Measurements from ENCODE around the gene SLAMF9. TPM values are rescaled to one million over a fixed set of nuclear protein-coding genes. Genes with fewer than 3 reads are reported as not detected.
A peak's percentile ranks its signal among the peaks of the same experiment; 100 is the strongest.

The SLAMF9 gene
- total RNA-seq, 1 donor from 2014 or later, result not detected

DNA sequence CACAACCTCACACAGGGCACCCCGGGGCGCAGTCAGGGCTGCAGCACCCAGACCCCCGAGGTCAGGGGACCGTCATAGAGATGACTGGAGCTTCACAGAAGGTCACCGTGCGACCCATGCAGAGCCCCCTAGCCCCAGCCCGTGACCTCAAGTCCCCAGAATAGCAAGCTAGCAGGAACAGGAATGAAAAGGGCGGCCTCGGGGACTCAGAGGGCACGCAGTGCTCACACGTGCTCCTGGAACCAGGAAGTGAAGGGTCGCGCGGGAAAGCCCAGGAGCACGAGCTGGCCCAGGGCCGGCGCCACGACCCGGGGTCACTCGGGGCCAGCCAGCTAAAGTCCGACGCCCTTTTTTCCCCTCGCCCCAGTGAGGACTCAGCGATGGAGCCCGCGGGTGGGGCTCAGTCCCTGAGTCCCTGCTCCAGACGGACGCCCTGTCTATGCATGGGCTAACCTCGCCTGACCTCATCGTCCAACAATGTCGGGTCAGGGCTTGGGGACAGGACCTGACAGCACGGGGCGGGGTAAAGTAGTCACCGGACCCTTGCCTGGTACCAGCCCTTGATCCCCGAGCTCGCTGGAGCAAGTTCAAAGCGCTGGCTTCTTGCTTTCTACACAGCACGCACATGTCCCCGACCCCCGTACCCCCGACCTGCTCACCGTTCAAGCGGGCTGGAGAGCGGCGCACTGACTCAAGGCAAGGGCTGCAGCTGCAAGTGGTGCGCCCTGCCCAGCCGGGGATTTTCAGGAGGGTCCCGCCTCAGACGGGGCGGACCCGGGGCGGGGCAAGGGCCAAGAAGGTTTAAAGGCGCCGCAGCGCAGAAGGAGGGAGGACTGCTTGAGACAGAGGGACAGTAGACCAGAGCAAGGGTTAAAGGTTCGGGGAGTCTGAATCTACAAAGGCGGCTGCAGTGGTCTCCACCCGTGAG, 29.0 kb downstream of the SLAMF9 start, which contains the start of gene TAGLN2:
Gene TAGLN2, minus strand, starts transcription at position 717 of the 928 bp plus-strand sequence. CDS start 4,998 bp downstream, outside the sequence.
- peak within 1 kb of the TSS; percentile 98 for H3K27ac Mint-ChIP-seq
- H3K9me3 Mint-ChIP-seq, result no peaks in the 10 kb centered on the region
- DNase-seq (ENCODE audit: low spot score), result peak; percentile 86
- peaks cover 36% of the 10 kb centered on the region for H3K4me1 Mint-ChIP-seq (ENCODE audit: low read depth)
- H3K4me3 Mint-ChIP-seq (ENCODE audit: low read depth), result peak within 1 kb of the TSS; percentile 95
- no peaks in the 10 kb centered on the region for H3K27me3 Mint-ChIP-seq (ENCODE audit: low read depth)
- peaks cover 44% of the 10 kb centered on the region for H3K36me3 Mint-ChIP-seq (ENCODE audit: low read depth)
- intact Hi-C loops (cut with micrococcal nuclease), result loop anchor here (1.0 to 10.0 kb wide), 7 partner anchors 71 to 1108 kb away; partner anchors contain the start of genes AIM2, DCAF8 and IGSF8

DNA sequence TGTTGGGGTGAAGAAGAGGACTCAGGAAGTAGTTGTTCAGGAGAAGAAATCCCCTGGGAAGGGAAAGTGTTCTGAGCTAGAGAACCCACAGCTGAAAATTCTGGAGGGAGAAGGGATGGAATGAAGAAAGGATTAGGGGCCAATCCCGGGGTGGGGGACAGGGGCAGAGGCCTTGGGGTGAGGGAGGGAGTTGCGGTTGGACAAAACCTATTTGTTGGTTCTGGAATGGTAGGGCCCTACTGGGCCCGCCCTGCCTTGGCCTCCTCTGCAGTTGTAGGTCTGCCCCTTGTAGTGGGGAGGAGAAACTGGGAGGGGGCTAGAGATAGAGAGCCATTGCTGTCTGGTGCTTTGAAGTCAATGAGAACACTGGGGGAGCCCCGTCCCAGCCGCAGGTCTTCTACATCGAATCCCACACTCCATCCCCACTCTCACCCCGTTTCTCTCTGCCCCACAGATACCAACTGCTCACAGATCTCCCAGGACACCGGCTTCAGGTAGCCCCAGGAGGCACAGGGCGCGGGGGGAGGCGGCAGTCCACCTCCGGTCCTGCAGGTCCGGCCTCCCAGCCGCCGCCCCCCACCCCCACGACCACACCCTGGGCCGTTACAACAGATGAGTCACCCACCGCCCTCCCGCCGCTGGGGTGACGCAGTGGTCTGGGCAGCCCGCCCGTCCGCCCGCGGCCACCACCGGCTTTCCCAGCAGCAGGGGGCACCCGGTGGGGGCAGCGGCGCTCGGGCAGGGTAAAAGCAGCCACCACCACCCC, 29.8 kb downstream of the SLAMF9 start:
- intact Hi-C loops (cut with micrococcal nuclease), result loop anchor here (1.0 to 10.0 kb wide), 6 partner anchors 70 to 1107 kb away; partner anchors contain the start of genes AIM2 and DCAF8
- DNase-seq (ENCODE audit: low spot score), result peak; percentile 54
- Mint-ChIP-seq H3K27ac (peak overlapping the region; percentile 98), H3K36me3 (ENCODE audit: low read depth) (peaks cover 52% of the 10 kb centered on the region), H3K9me3 (no peaks in the 10 kb centered on the region), H3K4me3 (ENCODE audit: low read depth) (peak overlapping the region; percentile 95), H3K27me3 (ENCODE audit: low read depth) (no peaks in the 10 kb centered on the region), H3K4me1 (ENCODE audit: low read depth) (peaks cover 40% of the 10 kb centered on the region)

DNA sequence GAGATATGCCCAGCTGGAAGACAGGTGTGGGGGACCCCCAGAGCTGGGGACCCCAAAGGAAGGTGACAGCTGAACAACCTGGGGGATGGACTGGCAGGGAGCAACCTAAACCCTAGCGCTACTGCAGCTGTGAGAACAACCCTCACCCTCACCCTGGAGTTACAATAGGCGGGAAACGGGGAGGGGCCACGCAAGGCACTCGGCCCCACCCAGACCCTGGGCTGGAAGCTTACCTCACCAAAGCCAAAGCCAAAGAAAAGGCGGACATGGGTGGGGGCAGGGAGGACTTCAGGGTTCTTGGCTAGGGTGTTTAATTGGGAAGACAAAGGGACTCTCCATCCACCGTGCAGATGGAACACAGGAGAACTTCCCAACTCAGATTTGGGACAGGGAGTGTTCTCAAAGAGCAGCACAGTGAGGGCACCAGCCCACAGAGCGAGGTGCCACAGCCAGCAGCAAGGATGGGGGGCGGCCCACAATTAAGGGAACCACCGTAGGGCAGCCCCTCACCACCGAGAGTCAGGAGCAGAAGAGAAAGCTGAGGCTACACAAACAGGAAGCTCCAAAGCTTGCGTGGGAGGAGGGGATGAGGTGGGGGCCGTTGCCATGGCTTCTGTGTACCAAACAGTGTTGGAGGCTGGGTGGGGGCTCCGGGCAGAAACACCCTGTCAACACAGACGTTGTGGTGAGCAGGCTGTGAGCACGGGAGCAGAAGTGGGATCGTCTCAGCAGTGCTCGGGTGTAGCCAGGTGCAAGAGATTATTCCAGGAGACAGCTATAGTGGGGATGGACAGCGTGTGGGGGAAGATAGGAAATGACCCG, 30.6 kb downstream of the SLAMF9 start:
- DNase-seq (ENCODE audit: low spot score), result peak; percentile 88
- peaks cover 60% of the 10 kb centered on the region for H3K36me3 Mint-ChIP-seq (ENCODE audit: low read depth)
- intact Hi-C loops (cut with micrococcal nuclease), result loop anchor here (1.0 to 10.0 kb wide), 6 partner anchors 69 to 1106 kb away; partner anchors contain the start of genes AIM2 and DCAF8
- peak overlapping the region; percentile 95 for H3K4me3 Mint-ChIP-seq (ENCODE audit: low read depth)
- peak overlapping the region; percentile 98 for H3K27ac Mint-ChIP-seq
- H3K9me3 Mint-ChIP-seq, result no peaks in the 10 kb centered on the region
- H3K27me3 Mint-ChIP-seq (ENCODE audit: low read depth), result no peaks in the 10 kb centered on the region
- peaks cover 40% of the 10 kb centered on the region for H3K4me1 Mint-ChIP-seq (ENCODE audit: low read depth)

DNA sequence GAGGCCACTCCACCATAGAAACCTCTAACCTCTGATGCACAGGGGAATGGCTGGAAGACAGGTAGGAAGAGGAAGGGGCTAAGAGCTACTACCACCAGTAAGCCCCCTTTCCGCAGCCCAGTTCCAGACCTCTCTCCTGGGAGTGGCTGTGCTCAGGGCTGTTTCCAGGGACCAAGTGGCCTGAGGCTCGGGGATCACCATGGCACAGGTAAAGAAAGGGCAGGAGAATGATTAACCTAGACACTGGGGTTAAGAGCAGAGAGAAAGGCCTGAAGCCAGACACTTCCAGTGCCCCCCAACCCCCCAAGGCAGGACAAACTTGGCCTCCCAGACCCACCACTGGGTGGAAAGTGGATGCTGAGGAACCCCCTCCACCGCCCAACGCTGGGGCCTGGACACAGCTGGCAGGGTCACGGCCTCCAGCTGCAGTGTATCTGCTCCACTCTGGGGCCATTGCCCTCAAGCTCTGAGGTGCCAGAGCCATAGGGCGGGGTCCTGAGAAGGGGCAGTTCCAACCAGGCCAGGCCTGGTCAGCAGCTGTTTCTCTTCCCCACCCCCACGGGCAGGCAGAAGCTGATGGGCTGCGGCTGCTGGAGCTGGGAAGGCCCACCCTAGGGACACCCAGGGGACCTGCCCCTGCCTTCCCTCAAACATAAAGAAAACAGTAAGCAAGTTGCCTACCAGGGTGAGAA, 31.4 kb downstream of the SLAMF9 start:
- Mint-ChIP-seq H3K27ac (peak overlapping the region; percentile 98), H3K9me3 (no peaks in the 10 kb centered on the region), H3K4me1 (ENCODE audit: low read depth) (peaks cover 47% of the 10 kb centered on the region), H3K4me3 (ENCODE audit: low read depth) (peak overlapping the region; percentile 95), H3K27me3 (ENCODE audit: low read depth) (no peaks in the 10 kb centered on the region), H3K36me3 (ENCODE audit: low read depth) (peaks cover 68% of the 10 kb centered on the region)
- intact Hi-C loops (cut with micrococcal nuclease), result loop anchor here (5.0 to 10.0 kb wide), 3 partner anchors 702 to 1105 kb away; no protein-coding TSS in a partner anchor
- DNase-seq (ENCODE audit: low spot score), result no peak

DNA sequence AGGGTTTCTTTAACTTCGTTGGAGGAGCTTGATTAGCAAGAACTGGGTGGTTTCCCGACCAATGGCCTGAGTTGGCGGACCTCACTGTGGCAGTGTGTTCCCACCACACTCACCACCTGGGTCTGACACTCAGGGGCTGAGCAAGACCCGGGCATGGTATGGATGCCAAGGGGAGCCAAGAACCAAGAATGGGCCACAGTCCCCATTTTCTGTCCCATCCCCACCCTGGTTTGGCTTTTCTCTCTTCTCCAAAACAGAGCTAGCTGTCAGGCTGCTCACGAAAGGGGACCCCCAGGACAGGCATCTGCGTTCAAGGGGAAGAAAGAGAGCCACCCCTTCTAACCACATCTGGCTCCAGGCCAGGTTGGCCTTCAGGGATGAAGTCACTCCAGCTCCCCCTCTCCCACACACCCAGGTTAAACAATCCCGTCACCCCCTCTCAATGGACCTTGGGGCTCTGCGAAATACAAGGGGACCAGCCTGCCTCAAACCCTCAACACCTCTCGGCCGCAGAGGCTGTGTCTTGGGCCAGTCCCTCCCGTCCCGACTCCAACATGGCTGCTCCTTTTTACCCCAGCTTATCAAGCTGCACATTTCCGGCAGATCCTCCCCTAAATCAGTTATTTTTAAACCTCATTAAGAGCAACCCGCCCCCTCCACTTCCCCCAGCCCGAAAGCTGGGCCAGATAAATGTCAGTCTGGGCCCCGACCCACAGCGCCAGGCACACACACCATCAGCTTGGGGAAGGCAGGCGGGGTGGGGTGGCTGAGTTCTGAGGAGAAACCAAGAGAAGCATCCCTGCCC, 32.1 kb downstream of the SLAMF9 start:
- no peaks in the 10 kb centered on the region for H3K27me3 Mint-ChIP-seq (ENCODE audit: low read depth)
- H3K4me3 Mint-ChIP-seq (ENCODE audit: low read depth), result peak overlapping the region; percentile 95
- H3K36me3 Mint-ChIP-seq (ENCODE audit: low read depth), result peaks cover 72% of the 10 kb centered on the region
- H3K27ac Mint-ChIP-seq, result peak overlapping the region; percentile 98
- no peaks in the 10 kb centered on the region for H3K9me3 Mint-ChIP-seq
- peaks cover 51% of the 10 kb centered on the region for H3K4me1 Mint-ChIP-seq (ENCODE audit: low read depth)
- intact Hi-C loops (cut with micrococcal nuclease), result loop anchor here (5.0 to 10.0 kb wide), 3 partner anchors 703 to 1105 kb away; no protein-coding TSS in a partner anchor
- DNase-seq (ENCODE audit: low spot score), result no peak

DNA sequence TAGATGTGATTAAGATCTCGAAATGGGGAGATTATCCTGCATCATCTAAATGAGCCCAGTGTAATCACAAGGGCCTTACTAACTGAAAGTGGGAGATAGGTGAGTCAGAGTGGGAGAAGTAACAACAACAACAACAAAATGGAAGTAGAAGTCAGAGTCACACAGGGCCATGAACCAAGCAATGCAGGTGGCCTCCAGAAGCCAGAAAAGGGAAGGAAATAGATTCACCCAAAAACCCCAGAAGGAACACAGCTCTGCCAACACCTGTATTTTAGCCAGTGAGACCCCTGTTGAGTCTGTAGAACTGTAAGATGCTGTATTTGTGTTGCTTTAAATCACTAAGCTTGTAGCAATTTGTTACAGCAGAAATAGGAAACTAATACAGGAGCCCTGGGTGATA, 32.8 kb downstream of the SLAMF9 start:
- no peaks in the 10 kb centered on the region for H3K9me3 Mint-ChIP-seq
- no peak for DNase-seq (ENCODE audit: low spot score)
- H3K27me3 Mint-ChIP-seq (ENCODE audit: low read depth), result no peaks in the 10 kb centered on the region
- peak overlapping the region; percentile 95 for H3K4me3 Mint-ChIP-seq (ENCODE audit: low read depth)
- peak overlapping the region; percentile 98 for H3K27ac Mint-ChIP-seq
- intact Hi-C loops (cut with micrococcal nuclease), result loop anchor here (5.0 to 10.0 kb wide), 3 partner anchors 704 to 1104 kb away; no protein-coding TSS in a partner anchor
- H3K4me1 Mint-ChIP-seq (ENCODE audit: low read depth), result peaks cover 50% of the 10 kb centered on the region
- H3K36me3 Mint-ChIP-seq (ENCODE audit: low read depth), result peaks cover 77% of the 10 kb centered on the region

DNA sequence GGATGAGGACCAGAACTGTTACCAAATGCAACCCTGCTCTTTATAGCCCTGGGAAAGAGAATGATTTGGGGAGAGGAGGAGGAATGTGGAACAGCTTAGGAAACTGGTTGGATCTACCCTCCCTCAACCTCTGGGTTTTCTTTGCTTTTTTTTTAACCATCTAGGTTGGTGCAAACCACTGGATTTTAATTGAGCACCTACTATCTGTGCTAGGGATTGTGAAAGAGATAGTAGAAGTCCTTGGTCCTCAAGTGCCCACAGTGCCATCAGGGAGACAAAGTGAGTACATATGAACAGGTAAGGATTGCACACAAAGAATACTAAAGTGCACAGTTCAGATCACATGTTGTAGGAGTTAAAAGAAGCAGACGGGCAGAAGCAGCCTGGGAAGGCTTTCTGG, 33.4 kb downstream of the SLAMF9 start:
- intact Hi-C loops (cut with micrococcal nuclease), result loop anchor here (5.0 to 10.0 kb wide), 3 partner anchors 704 to 1103 kb away; no protein-coding TSS in a partner anchor
- no peaks in the 10 kb centered on the region for H3K27me3 Mint-ChIP-seq (ENCODE audit: low read depth)
- peaks cover 44% of the 10 kb centered on the region for H3K4me1 Mint-ChIP-seq (ENCODE audit: low read depth)
- no peaks in the 10 kb centered on the region for H3K9me3 Mint-ChIP-seq
- H3K27ac Mint-ChIP-seq, result peak overlapping the region; percentile 98
- peaks cover 83% of the 10 kb centered on the region for H3K36me3 Mint-ChIP-seq (ENCODE audit: low read depth)
- peak overlapping the region; percentile 95 for H3K4me3 Mint-ChIP-seq (ENCODE audit: low read depth)
- DNase-seq (ENCODE audit: low spot score), result no peak

DNA sequence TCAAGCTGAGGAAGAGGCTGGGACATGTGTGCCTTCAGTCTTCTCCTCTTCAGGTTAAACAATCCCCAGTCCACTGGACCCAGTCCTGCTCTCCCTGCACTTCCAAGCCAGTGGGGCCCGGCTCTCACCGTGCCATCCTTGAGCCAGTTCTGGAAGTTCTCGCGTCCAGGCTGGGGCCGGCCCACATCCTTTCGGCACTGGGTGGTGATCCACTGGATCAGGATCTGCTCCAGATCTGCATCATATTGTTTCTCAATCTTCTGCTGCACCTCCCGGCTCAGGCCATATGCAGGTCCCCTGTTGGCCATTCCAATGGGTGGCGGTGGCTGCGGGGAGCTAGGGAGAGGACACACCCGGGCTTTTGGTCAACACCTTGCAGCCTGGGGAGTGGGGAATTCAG, 33.8 kb downstream of the SLAMF9 start:
- Mint-ChIP-seq H3K36me3 (ENCODE audit: low read depth) (peaks cover 84% of the 10 kb centered on the region), H3K9me3 (no peaks in the 10 kb centered on the region), H3K27me3 (ENCODE audit: low read depth) (no peaks in the 10 kb centered on the region), H3K4me1 (ENCODE audit: low read depth) (peaks cover 44% of the 10 kb centered on the region), H3K4me3 (ENCODE audit: low read depth) (no peak overlapping the region), H3K27ac (no peak overlapping the region)
- intact Hi-C loops (cut with micrococcal nuclease), result loop anchor here (5.0 to 10.0 kb wide), 3 partner anchors 705 to 1103 kb away; no protein-coding TSS in a partner anchor
- no peak for DNase-seq (ENCODE audit: low spot score)

DNA sequence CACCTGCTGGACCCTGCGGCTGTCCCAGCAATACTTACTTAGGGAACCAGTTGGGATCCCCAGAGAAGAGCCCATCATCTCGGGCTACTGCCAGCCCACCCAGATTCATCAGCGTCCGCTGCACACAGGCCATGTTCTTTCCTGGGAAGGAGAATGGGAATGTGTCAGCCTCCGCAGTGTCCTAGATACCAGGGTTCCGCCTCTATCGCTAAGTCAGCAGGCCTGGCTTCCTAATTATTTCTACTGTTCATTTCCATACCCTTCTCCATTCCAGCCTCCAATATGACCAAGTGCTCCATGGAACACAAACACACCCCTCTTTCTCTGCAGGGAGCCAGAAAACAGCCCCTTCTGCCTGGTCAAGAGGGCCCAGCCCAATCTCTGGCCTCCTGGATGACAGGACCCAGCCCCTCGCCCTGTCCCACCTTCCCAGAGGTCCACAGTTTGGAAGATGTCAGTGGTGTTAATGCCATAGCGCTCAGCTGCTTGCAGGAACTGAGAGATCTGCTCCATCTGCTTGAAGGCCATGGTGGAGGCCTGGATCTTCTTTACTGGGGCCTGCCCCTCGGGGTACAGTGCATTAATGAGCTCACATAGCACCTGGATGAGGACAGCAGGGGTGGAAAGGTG, 34.7 kb downstream of the SLAMF9 start:
- Mint-ChIP-seq H3K4me1 (ENCODE audit: low read depth) (peaks cover 44% of the 10 kb centered on the region), H3K36me3 (ENCODE audit: low read depth) (peaks cover 88% of the 10 kb centered on the region), H3K27me3 (ENCODE audit: low read depth) (no peaks in the 10 kb centered on the region), H3K9me3 (no peaks in the 10 kb centered on the region), H3K4me3 (ENCODE audit: low read depth) (no peak overlapping the region), H3K27ac (no peak overlapping the region)
- no peak for DNase-seq (ENCODE audit: low spot score)
- intact Hi-C loops (cut with micrococcal nuclease), result no loop called here

DNA sequence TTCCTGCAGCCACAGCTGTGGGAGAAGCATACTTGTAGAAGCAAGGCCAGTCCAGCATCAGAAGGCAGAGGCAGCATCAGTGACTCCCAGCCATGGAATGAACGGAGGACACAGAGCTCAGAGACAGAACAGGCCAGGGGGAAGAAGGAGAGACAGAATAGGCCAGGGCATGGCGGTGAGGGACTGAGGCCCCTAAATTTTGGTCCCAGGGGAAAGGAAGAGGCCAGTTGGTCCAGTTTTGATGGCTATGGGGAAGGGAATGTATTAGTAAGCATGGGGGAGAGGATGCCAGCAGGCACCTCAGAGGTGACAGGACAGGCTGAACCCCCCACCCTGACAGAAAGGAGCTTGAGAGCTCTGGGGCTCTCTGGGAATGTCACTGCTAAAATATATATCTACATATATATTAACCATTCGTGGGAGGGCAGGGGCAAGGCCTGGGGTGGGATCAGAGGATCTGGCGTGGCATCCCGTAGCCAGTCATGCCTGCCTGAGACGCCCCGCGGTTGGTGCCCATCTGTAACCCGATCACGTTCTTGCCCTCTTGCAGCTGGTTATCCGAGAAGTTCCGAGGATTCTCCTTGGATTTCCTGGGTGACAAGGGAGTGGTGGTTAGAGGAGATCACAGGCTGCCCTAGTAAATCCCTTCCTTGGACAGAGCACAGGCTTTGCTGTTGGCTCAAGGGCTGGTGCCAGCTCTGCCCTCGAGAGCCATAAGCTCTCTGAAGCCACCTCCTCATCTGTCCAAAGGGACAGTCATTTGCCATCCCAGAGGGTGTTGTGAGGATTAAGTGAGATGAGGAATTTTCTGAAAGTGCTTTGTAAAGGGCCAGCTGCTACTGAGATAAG, 35.5 kb downstream of the SLAMF9 start:
- intact Hi-C loops (cut with micrococcal nuclease), result no loop called here
- Mint-ChIP-seq H3K27ac (peak overlapping the region; percentile 38), H3K27me3 (ENCODE audit: low read depth) (no peaks in the 10 kb centered on the region), H3K9me3 (no peaks in the 10 kb centered on the region), H3K36me3 (ENCODE audit: low read depth) (peaks cover 85% of the 10 kb centered on the region), H3K4me3 (ENCODE audit: low read depth) (no peak overlapping the region), H3K4me1 (ENCODE audit: low read depth) (peaks cover 46% of the 10 kb centered on the region)
- DNase-seq (ENCODE audit: low spot score), result no peak
